ENCODE results near the gene BPNT1.

DNA sequence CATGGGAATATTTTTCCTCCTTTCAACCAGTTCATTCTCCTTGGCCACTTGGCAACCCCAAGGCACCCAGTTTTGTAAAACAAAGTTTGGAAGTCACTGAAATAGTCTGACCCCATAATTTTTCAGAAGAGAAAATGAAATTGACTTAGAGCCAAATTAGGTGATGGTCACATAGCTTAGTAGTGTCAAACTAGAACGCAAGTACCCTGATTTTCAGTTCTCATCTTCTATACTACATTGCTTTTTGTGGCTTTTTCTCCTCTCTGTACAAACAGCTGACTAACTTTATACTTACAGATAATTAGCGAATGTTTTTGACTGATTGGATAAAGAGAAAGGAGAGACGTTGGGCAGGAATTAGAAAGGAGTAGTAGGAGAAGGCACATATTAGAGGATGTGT is 37.5 kb upstream of the BPNT1 start:
- TF ChIP-seq, protein P1, sequence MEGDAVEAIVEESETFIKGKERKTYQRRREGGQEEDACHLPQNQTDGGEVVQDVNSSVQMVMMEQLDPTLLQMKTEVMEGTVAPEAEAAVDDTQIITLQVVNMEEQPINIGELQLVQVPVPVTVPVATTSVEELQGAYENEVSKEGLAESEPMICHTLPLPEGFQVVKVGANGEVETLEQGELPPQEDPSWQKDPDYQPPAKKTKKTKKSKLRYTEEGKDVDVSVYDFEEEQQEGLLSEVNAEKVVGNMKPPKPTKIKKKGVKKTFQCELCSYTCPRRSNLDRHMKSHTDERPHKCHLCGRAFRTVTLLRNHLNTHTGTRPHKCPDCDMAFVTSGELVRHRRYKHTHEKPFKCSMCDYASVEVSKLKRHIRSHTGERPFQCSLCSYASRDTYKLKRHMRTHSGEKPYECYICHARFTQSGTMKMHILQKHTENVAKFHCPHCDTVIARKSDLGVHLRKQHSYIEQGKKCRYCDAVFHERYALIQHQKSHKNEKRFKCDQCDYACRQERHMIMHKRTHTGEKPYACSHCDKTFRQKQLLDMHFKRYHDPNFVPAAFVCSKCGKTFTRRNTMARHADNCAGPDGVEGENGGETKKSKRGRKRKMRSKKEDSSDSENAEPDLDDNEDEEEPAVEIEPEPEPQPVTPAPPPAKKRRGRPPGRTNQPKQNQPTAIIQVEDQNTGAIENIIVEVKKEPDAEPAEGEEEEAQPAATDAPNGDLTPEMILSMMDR (IDR thresholded peaks at IDR 0.05) = no peak
- no peak for TF ChIP-seq EZH2 (IDR thresholded peaks at IDR 0.05; ENCODE audit: borderline replicate concordance, insufficient read depth, low read depth, low read length, poor library complexity, severe bottlenecking)
